H1 (cell line): ENCODE data around the gene FRMD5.

Experiments used
- CTCF ChIP-seq, 3 experiments: IDR thresholded peaks; 1 replicate in 2 of 3; 2 replicates in 1 of 3; pipeline versions ENCODE4 v1.5.1 to v1.6.1; 2011; ENCODE audit warnings: low read length in 3 of 3, mild to moderate bottlenecking in 3 of 3, inconsistent platforms in 2 of 3, low read depth in 1 of 3, moderate library complexity in 1 of 3; ENCODE audit not compliant: insufficient read depth in 1 of 3; ENCODE audit errors: control extremely low read depth in 1 of 3
- EP300 ChIP-seq, 2 experiments: IDR thresholded peaks; 1 replicate in 1 of 2; 2 replicates in 1 of 2; pipeline ENCODE4 v1.6.1; 2011 to 2012; ENCODE audit warnings: low read depth in 2 of 2, low read length in 2 of 2, mild to moderate bottlenecking in 2 of 2, borderline replicate concordance in 1 of 2, inconsistent platforms in 1 of 2, moderate library complexity in 1 of 2
- FOSL1 ChIP-seq: IDR thresholded peaks from 2 replicates; pipeline ENCODE4 v1.6.1; 2011; ENCODE audit warnings: mild to moderate bottlenecking, low read depth, low read length, moderate library complexity; ENCODE audit not compliant: insufficient read depth
- GABPA ChIP-seq: IDR thresholded peaks from 2 replicates; pipeline ENCODE4 v1.6.1; 2011; ENCODE audit warnings: mild to moderate bottlenecking, low read length, moderate library complexity, borderline replicate concordance; ENCODE audit not compliant: insufficient read depth
- POLR2A ChIP-seq, 2 experiments: IDR thresholded peaks; 1 replicate in 1 of 2; 2 replicates in 1 of 2; pipeline ENCODE4 v1.6.1; 2011; ENCODE audit warnings: low read depth in 2 of 2, low read length in 2 of 2, mild to moderate bottlenecking in 2 of 2; ENCODE audit errors: control extremely low read depth in 1 of 2
- SUZ12 ChIP-seq: fragments of 200-600 bp; sonication (generic); IDR thresholded peaks from 2 replicates; pipeline ENCODE4 v1.6.1; 2012; ENCODE audit warnings: mild to moderate bottlenecking, inconsistent platforms, low read length, moderate library complexity, mixed read lengths

GRCh38 chr15:44096596-44096995, 98.5 kb downstream of the FRMD5 start:
- no peak for TF ChIP-seq CTCF (IDR thresholded peaks at IDR 0.05; ENCODE audit: control extremely low read depth in 1 of 3, insufficient read depth in 1 of 3, low read depth in 1 of 3, low read length in 3 of 3)
- TF ChIP-seq EP300 (IDR thresholded peaks at IDR 0.05; ENCODE audit: borderline replicate concordance in 1 of 2, low read depth in 2 of 2, low read length in 2 of 2): no peak
- TF ChIP-seq FOSL1: no peak
- TF ChIP-seq POLR2A (IDR thresholded peaks at IDR 0.05; ENCODE audit: control extremely low read depth in 1 of 2, low read depth in 2 of 2, low read length in 2 of 2): no peak
- TF ChIP-seq SUZ12: no peak
- no peak for TF ChIP-seq GABPA
